ENCODE data around the gene ABCC4.
"Not testable (repeated sequence)": the region's sequence is repeated elsewhere in the genome, so short reads cannot be mapped to it uniquely, and the experiment has no call there.

The ABCC4 gene

GRCh38 chr13:95207769-95208366, 93.4 kb downstream of the ABCC4 start:
- TF ChIP-seq CTCF (IDR thresholded peaks at IDR 0.05; ENCODE audit: insufficient read depth, missing control alignments), result no peak
- no peak for DNase-seq (ENCODE audit: insufficient read length, low spot score)
- FAIRE-seq, result no peak

DNA sequence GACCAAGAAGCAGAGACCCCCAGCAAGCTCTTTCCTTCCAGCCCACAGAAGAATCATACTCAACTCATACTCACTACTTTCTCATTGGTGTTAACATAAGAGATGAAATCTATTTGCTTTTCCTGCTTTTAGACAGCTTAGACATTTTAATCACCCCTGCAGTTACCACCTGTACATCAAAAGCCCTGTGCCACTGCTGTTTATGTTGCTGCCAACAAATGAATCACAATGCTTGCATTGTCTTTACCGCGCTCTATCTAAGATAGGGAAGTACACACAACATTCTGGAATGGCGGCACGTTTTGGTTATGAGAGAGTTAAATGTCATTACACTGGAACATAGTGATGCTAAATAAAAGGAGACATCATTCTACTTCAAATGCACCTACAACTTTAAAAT, 95.1 kb downstream of the ABCC4 start:
- FAIRE-seq, result no peak
- TF ChIP-seq CTCF (IDR thresholded peaks at IDR 0.05; ENCODE audit: insufficient read depth, missing control alignments), result no peak

GRCh38 chr13:95204231-95204765, 97.0 kb downstream of the ABCC4 start:
- FAIRE-seq, result no peak
- no peak for TF ChIP-seq CTCF (IDR thresholded peaks at IDR 0.05; ENCODE audit: insufficient read depth, missing control alignments)
- no peak for DNase-seq (ENCODE audit: insufficient read length, low spot score)

More for the DNA sequence above, 95.1 kb downstream of the ABCC4 start:
- DNase-seq (ENCODE audit: insufficient read length, low spot score), result no peak

- FAIRE-seq (no peak), DNase-seq (ENCODE audit: insufficient read length, low spot score) (no peak)
- TF ChIP-seq CTCF (IDR thresholded peaks at IDR 0.05; ENCODE audit: insufficient read depth, missing control alignments), result no peak
These were observed 99.2 kb downstream of the ABCC4 start for GRCh38 chr13:95201814-95202651.

- not testable (repeated sequence) for DNase-seq (ENCODE audit: insufficient read length, low spot score); FAIRE-seq
These were observed 100.8 kb downstream of the ABCC4 start for GRCh38 chr13:95200386-95200957.

DNA sequence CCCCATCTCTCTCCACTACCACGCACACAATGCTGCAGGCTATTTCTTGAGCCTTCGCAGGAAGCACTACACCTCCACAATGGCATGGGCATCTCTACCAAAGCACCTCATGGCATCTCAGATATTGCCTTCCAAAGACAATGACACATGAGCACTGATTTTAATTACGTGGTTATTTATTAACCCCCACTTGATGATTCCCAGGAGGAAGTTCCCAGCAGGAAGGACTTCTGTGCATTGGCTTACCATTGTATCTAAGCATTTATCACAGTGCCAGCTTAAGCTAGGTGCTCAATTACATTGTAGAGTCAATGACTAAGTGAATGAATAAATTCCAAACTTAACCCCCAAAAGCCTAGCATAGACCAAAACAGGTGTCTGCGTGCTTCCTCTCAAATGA, 101.4 kb downstream of the ABCC4 start:
- FAIRE-seq (no peak), DNase-seq (ENCODE audit: insufficient read length, low spot score) (no peak)
- no peak for TF ChIP-seq CTCF (IDR thresholded peaks at IDR 0.05; ENCODE audit: insufficient read depth, missing control alignments)

GRCh38 chr13:95198606-95199005, 102.6 kb downstream of the ABCC4 start:
- FAIRE-seq; DNase-seq (ENCODE audit: insufficient read length, low spot score): not testable (repeated sequence)

- no peak for TF ChIP-seq CTCF (IDR thresholded peaks at IDR 0.05; ENCODE audit: insufficient read depth, missing control alignments)
- DNase-seq (ENCODE audit: insufficient read length, low spot score), result no peak
These were observed 103.7 kb downstream of the ABCC4 start for GRCh38 chr13:95197548-95197947.

More at GRCh38 chr13:95197548-95197947, 103.7 kb downstream of the ABCC4 start:
- FAIRE-seq, result no peak
